HG02610 (cell line): ENCODE measurements around the gene CENPL.
"Not testable (repeated sequence)": the region's sequence is repeated elsewhere in the genome, so short reads cannot be mapped to it uniquely, and the experiment has no call there.

ENCODE experiments used
- ATAC-seq: cut with Tn5 transposase; IDR thresholded peaks from one replicate; pipeline ENCODE4 v1.9.1; 2021; ENCODE audit warnings: mild to moderate bottlenecking, moderate library complexity; ENCODE audit not compliant: unreplicated experiment

The CENPL gene

DNA sequence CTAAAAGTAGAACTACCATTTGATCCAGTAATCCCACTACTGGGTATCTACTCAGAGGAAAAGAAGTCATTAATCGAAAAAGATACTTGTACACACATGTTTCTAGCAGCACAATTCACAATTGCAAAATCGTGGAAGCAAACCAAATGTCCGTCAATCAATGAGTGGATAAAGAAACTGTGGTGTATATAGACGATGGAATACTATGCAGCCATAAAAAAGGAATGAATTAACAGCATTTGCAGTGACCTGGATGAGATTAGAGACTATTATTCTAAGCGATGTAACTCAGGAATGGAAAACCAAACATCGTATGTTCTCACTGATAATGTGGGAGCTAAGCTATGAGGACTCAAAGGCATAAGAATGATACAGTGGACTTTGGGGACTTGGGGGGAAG lies 60.4 kb downstream of the CENPL start:
- not testable (repeated sequence) for ATAC-seq

- ATAC-seq = no peak
These were observed 65.7 kb downstream of the CENPL start for GRCh38 chr1:173758980-173759379.

GRCh38 chr1:173758110-173758509 lies 66.6 kb downstream of the CENPL start:
- no peak for ATAC-seq

DNA sequence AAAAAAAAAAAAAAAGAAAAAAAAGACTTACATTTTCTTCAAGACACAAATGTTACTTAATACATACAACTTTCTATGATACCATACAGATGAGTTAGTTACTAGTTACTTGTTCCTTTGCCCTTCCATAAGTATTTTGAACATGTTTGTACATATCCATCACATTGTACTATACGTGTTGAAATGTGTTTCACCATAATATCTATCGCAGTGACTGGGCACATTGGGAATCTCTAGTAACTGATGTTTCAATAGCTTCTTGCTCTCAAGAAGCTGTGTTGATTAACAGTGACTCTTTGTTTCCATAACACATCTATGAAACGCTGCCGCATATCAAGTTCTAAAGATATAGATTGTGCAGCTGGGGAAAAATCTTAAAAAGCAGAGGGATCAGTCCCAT lies 67.0 kb downstream of the CENPL start:
- no peak for ATAC-seq

- no peak for ATAC-seq
These were observed 70.9 kb downstream of the CENPL start for GRCh38 chr1:173753830-173754229.
